ENCODE data around the gene FOXN4. TPM values are rescaled to one million over a fixed set of nuclear protein-coding genes. Genes with fewer than 3 reads are reported as not detected.

The FOXN4 gene
- total and polyA plus RNA-seq, 9 of the 15 experiments (the other 6 are each of a cell fraction or from before 2014, with no cell fraction given) = not detected

- Histone ChIP-seq H3K4me3 (no peak overlapping the region), H3K9me3 (replicated peaks; ENCODE audit: control insufficient read depth, insufficient read depth, low read depth, low read length) (no peaks in the 10 kb centered on the region; the same call in 1 of the 2 replicates), H3K79me2 (ENCODE audit: control insufficient read depth, insufficient read depth, low read length) (no peaks in the 10 kb centered on the region), H3K4me2 (ENCODE audit: insufficient read depth, low read length) (no peak overlapping the region; the same call in 1 of the 2 replicates), H3K36me3 (ENCODE audit: control insufficient read depth, insufficient read depth, low read length) (no peaks in the 10 kb centered on the region), H3K27ac (ENCODE audit: extremely low read depth, low read depth, low read length) (no peak overlapping the region), H3K4me1 (replicated peaks in 1 of 2; ENCODE audit: control insufficient read depth in 2 of 2, insufficient read depth in 2 of 2, low read length in 2 of 2) (peaks cover 0 to 6% of the 10 kb centered on the region in 2 experiments; a peak in 1 of 5 replicates), H3K9me1 (ENCODE audit: control insufficient read depth, insufficient read depth, low read length) (peaks cover 5% of the 10 kb centered on the region), H2AFZ (ENCODE audit: low read depth, low read length) (no peak overlapping the region), H4K20me1 (replicated peaks; ENCODE audit: control insufficient read depth, insufficient read depth, low read length) (no peaks in the 10 kb centered on the region; the same call in 1 of the 2 replicates), H3K27me3 (ENCODE audit: control insufficient read depth in 2 of 2, insufficient read depth in 2 of 2, low read length in 2 of 2) (peaks cover 4 to 34% of the 10 kb centered on the region in 2 experiments; a peak in 2 of 5 replicates), H3K9ac (ENCODE audit: insufficient read depth in 1 of 2, low read depth in 2 of 2, low read length in 2 of 2) (peak overlapping the region in 1 of 2 experiments; percentile 16; a peak in 1 of 4 replicates)
- ChIA-PET POLR2A (interaction anchor here (0.5 to 0.8 kb wide), 2 partner anchors 16 to 32 kb away, joined by 4 read pairs; no protein-coding TSS in a partner anchor), CTCF (ENCODE audit: low intra/inter-chr PET ratio) (interaction anchor here (0.6 to 3.2 kb wide), 5 partner anchors 81 to 170 kb away, joined by 3 to 39 read pairs (median 3); no protein-coding TSS in a partner anchor)
- intact Hi-C loops (cut with micrococcal nuclease) = loop anchor here (1.0 kb wide), 1 partner anchor 120 kb away; no protein-coding TSS in a partner anchor
- 6% methylated on average over 8 of the region's 27 CpGs for WGBS (ENCODE audit: insufficient coverage, low coverage, missing lambda C conversion rate)
- ATAC-seq = no peak; the same call in 2 of the 3 replicates
- DNase-seq (ENCODE audit: extremely low read depth in 1 of 4, low spot score in 3 of 4) = no peak
- in situ Hi-C loops (cut with MboI) = loop anchor here (5.0 kb wide), 1 partner anchor 122 kb away; no protein-coding TSS in a partner anchor
- FAIRE-seq = no peak
- BruUV-seq (replicated peaks) = no TSS peak
- TF ChIP-seq IRF9 (tag; IDR thresholded peaks at IDR 0.05) (no peak), RREB1 (CRISPR knock-in tag; IDR thresholded peaks at IDR 0.05) (no peak), ZNF589 (CRISPR knock-in tag; IDR thresholded peaks at IDR 0.05; ENCODE audit: low read depth) (no peak), E2F6 (IDR thresholded peaks at IDR 0.05; ENCODE audit: borderline replicate concordance in 1 of 2, extremely low read depth in 1 of 2, insufficient read depth in 1 of 2, insufficient read length in 1 of 2, low read depth in 1 of 2, low read length in 1 of 2, poor library complexity in 1 of 2, severe bottlenecking in 1 of 2) (no peak), NR4A1 (CRISPR knock-in tag; IDR thresholded peaks at IDR 0.05) (no peak), NR4A1 (tag; IDR thresholded peaks at IDR 0.05) (no peak), ZNF277 (CRISPR knock-in tag; IDR thresholded peaks at IDR 0.05; ENCODE audit: borderline replicate concordance) (no peak), CBFA2T3 (IDR thresholded peaks at IDR 0.05) (no peak)
Observed at GRCh38 chr12:109264943-109265650, 44.0 kb downstream of the FOXN4 start.
